IMR-90 (cell line): Measurements from ENCODE around the gene IFFO2. TPM values are rescaled to one million over a fixed set of nuclear protein-coding genes. Genes with fewer than 3 reads are reported as not detected.

Source experiments
- ATAC-seq: fragments of 200-7000 bp; cut with Tn5 transposase; 2 replicates; pipeline ENCODE4 v1.9.1; 2020; ENCODE audit warnings: low read depth, mild to moderate bottlenecking, moderate library complexity
- BruUV-seq: library from RNA; stranded (reverse); fragments of 400-500 nt; replicated peaks from 2 replicates; lab custom pipeline; 2021; lab: Mats Ljungman, UMichigan
- CTCF ChIA-PET: fragments of 300-600 bp; formaldehyde crosslinking; extraction: SDS; loops from one replicate; lab custom pipeline; 2021; ENCODE audit warnings: antibody characterized with exemption; lab: Yijun Ruan, JAX
- POLR2A ChIA-PET: fragments of 300-600 bp; sonication (Branson Sonifier 250); formaldehyde crosslinking; loops from one replicate; lab custom pipeline; 2022; ENCODE audit warnings: antibody characterized with exemption; ENCODE audit not compliant: unreplicated experiment; lab: Charles Lee
- DNase-seq: peaks from one replicate; pipeline ENCODE4 v3.0.0; 2013
- H2AFZ ChIP-seq: replicated peaks from 2 replicates; pipeline ENCODE3; 2013; ENCODE audit warnings: low read length, mild to moderate bottlenecking; ENCODE audit not compliant: poor library complexity
- H2AK5ac ChIP-seq: 2 replicates; pipeline ENCODE4 v1.6.1; 2013; ENCODE audit warnings: low read depth, low read length, inconsistent platforms
- H2AK9ac ChIP-seq: replicated peaks from 2 replicates; pipeline ENCODE3; 2013; ENCODE audit warnings: mild to moderate bottlenecking, low read depth, low read length, moderate library complexity; ENCODE audit not compliant: poor library complexity
- H2BK120ac ChIP-seq: 2 replicates; pipeline ENCODE4 v1.6.1; 2013; ENCODE audit warnings: low read depth, low read length, inconsistent platforms
- H2BK15ac ChIP-seq: 3 replicates; pipeline ENCODE4 v1.6.1; 2013; ENCODE audit warnings: low read depth, low read length, inconsistent platforms
- H2BK20ac ChIP-seq: 2 replicates; pipeline ENCODE4 v1.6.1; 2013; ENCODE audit warnings: low read depth, mild to moderate bottlenecking, inconsistent platforms, low read length, moderate library complexity
- H2BK5ac ChIP-seq: 2 replicates; pipeline ENCODE4 v1.6.1; 2013; ENCODE audit warnings: mild to moderate bottlenecking, low read depth, low read length, inconsistent platforms; ENCODE audit not compliant: poor library complexity, severe bottlenecking
- H3K14ac ChIP-seq: replicated peaks from 2 replicates; pipeline ENCODE4 v1.6.1; 2013; ENCODE audit warnings: low read depth, low read length, inconsistent platforms
- H3K18ac ChIP-seq: 2 replicates; pipeline ENCODE4 v1.6.1; 2013; ENCODE audit warnings: low read depth, low read length, control low read depth
- H3K23ac ChIP-seq: 2 replicates; pipeline ENCODE4 v1.6.1; 2013; ENCODE audit warnings: low read depth, low read length, inconsistent platforms
- H3K27ac ChIP-seq: 2 replicates; pipeline ENCODE4 v1.5.1; 2013; ENCODE audit warnings: mild to moderate bottlenecking, control low read depth, low read length; ENCODE audit not compliant: insufficient read depth
- H3K27me3 ChIP-seq: 2 replicates; pipeline ENCODE4 v1.6.1; 2013; ENCODE audit warnings: low read length; ENCODE audit not compliant: control insufficient read depth, insufficient read depth
- H3K36me3 ChIP-seq: 2 replicates; pipeline ENCODE4 v1.6.1; 2013; ENCODE audit warnings: low read length, mixed read lengths; ENCODE audit not compliant: control insufficient read depth, insufficient read depth
- H3K4ac ChIP-seq: 2 replicates; pipeline ENCODE4 v1.6.1; 2013; ENCODE audit warnings: low read depth, low read length, inconsistent platforms
- H3K4me1 ChIP-seq: 2 replicates; pipeline ENCODE4 v1.6.1; 2013; ENCODE audit warnings: low read length, mixed read lengths; ENCODE audit not compliant: control insufficient read depth, insufficient read depth
- H3K4me2 ChIP-seq: 2 replicates; pipeline ENCODE4 v1.6.1; 2013; ENCODE audit warnings: low read depth, mild to moderate bottlenecking, control low read depth, low read length, moderate library complexity
- H3K4me3 ChIP-seq: 2 replicates; pipeline ENCODE4 v1.5.1; 2013; ENCODE audit warnings: low read depth, mild to moderate bottlenecking, control low read depth, low read length, moderate library complexity; ENCODE audit not compliant: insufficient read depth
- H3K56ac ChIP-seq: 2 replicates; pipeline ENCODE4 v1.6.1; 2013; ENCODE audit warnings: low read length, inconsistent platforms; ENCODE audit not compliant: insufficient read depth; ENCODE audit errors: extremely low read depth
- H3K79me1 ChIP-seq, 2 experiments: 2 replicates each; pipeline ENCODE4 v1.6.1; 2013; ENCODE audit warnings: low read length in 2 of 2, inconsistent platforms in 1 of 2, low read depth in 1 of 2
- H3K9ac ChIP-seq: 2 replicates; pipeline ENCODE4 v1.6.1; 2013; ENCODE audit warnings: low read depth, low read length, control low read depth
- H3K9me1 ChIP-seq: 2 replicates; pipeline ENCODE4 v1.6.1; 2013; ENCODE audit warnings: low read length, inconsistent platforms; ENCODE audit not compliant: insufficient read depth
- H3K9me3 ChIP-seq: 2 replicates; pipeline ENCODE4 v1.6.1; 2013; ENCODE audit warnings: low read length; ENCODE audit not compliant: control insufficient read depth, insufficient read depth
- H4K20me1 ChIP-seq: 2 replicates; pipeline ENCODE4 v1.6.1; 2013; ENCODE audit warnings: low read length, inconsistent platforms; ENCODE audit not compliant: insufficient read depth
- H4K5ac ChIP-seq: 2 replicates; pipeline ENCODE4 v1.6.1; 2013; ENCODE audit warnings: mild to moderate bottlenecking, low read depth, low read length, control low read depth
- H4K8ac ChIP-seq, 2 experiments: 2 replicates each; pipeline ENCODE4 v1.6.1; 2013; ENCODE audit warnings: low read depth in 2 of 2, low read length in 2 of 2, control low read depth in 1 of 2, inconsistent platforms in 1 of 2
- H4K91ac ChIP-seq: 2 replicates; pipeline ENCODE4 v1.6.1; 2013; ENCODE audit warnings: low read depth, low read length, inconsistent platforms; ENCODE audit not compliant: insufficient read depth
- BHLHE40 ChIP-seq: fragments of 150-350 bp; IDR thresholded peaks from 2 replicates; pipeline ENCODE4 v1.6.1; 2016; ENCODE audit warnings: mild to moderate bottlenecking, low read depth, low read length
- CEBPB ChIP-seq: IDR thresholded peaks from 2 replicates; pipeline ENCODE4 v1.6.1; 2012; ENCODE audit warnings: low read depth, low read length, improper control_type of control experiment
- CHD1 ChIP-seq: IDR thresholded peaks from 2 replicates; pipeline ENCODE4 v1.6.1; 2012; ENCODE audit warnings: low read depth, low read length, improper control_type of control experiment
- MAFK ChIP-seq: IDR thresholded peaks from 2 replicates; pipeline ENCODE4 v1.6.1; 2012; ENCODE audit warnings: low read depth, low read length, improper control_type of control experiment
- MAZ ChIP-seq: IDR thresholded peaks from 2 replicates; pipeline ENCODE4 v1.6.1; 2012; ENCODE audit warnings: low read depth, mild to moderate bottlenecking, low read length, improper control_type of control experiment, moderate library complexity, borderline replicate concordance
- MXI1 ChIP-seq: IDR thresholded peaks from 2 replicates; pipeline ENCODE4 v1.6.1; 2012; ENCODE audit warnings: low read depth, mild to moderate bottlenecking, low read length, moderate library complexity, borderline replicate concordance
- NFE2L2 ChIP-seq: fragments of 150-350 bp; IDR thresholded peaks from 2 replicates; pipeline ENCODE4 v1.6.1; 2016; ENCODE audit warnings: low read depth, mild to moderate bottlenecking, low read length
- POLR2A ChIP-seq: IDR thresholded peaks from 2 replicates; pipeline ENCODE4 v1.6.1; 2012; ENCODE audit warnings: mild to moderate bottlenecking, low read depth, low read length
- RFX5 ChIP-seq: IDR thresholded peaks from 2 replicates; pipeline ENCODE4 v1.8.0; 2012; ENCODE audit warnings: low read depth, mild to moderate bottlenecking, low read length, moderate library complexity
- SMC3 ChIP-seq: fragments of 150-350 bp; IDR thresholded peaks from 2 replicates; pipeline ENCODE4 v1.6.1; 2016; ENCODE audit warnings: low read depth, mild to moderate bottlenecking, antibody characterized with exemption, low read length, moderate library complexity
- USF2 ChIP-seq: fragments of 150-350 bp; IDR thresholded peaks from 2 replicates; pipeline ENCODE4 v1.6.1; 2017; ENCODE audit warnings: mild to moderate bottlenecking, antibody characterized with exemption, low read length, low read depth
- WGBS, 2 experiments: methylation state at CpG; one replicate each; pipeline versions ENCODE4 v1.1.5 to v1.1.7; 2013; ENCODE audit warnings: missing lambda C conversion rate in 2 of 2; ENCODE audit not compliant: insufficient read length in 1 of 2; ENCODE audit errors: extremely low coverage in 2 of 2; 5-methylcytosine and 5-hydroxymethylcytosine counted together
- dilution Hi-C: fragments of 300-500 bp; cut with HindIII; formaldehyde crosslinking; loops from one replicate; pipeline ENCODE4 v1.14.3; 2018; ENCODE audit warnings: low sequenced_read_pairs; ENCODE audit not compliant: unreplicated experiment
- in situ Hi-C: fragments of 300-500 bp; cut with MboI; formaldehyde crosslinking; loops from 3 replicates; pipeline ENCODE4 v1.14.3; 2019; ENCODE audit warnings: low sequenced_read_pairs, inconsistent platforms, mixed read lengths
- intact Hi-C: fragments of 100-400 bp; cut with micrococcal nuclease; formaldehyde crosslinking; loops from 2 replicates; pipeline ENCODE4 v1.10.0; 2022
- polyA plus RNA-seq, 3 experiments: library from polyadenylated mRNA; depleted of rRNA; stranded (reverse); fragments of >200 nt; gene quantifications; 2 replicates each; pipeline ENCODE4 v1.2.3, GENCODE V29; 2012; ENCODE audit warnings: low replicate concordance in 1 of 3
- total RNA-seq: library from RNA; depleted of rRNA; stranded (reverse); fragments of >200 nt; gene quantifications from 2 replicates; pipeline ENCODE4 v1.2.3, GENCODE V29; 2012

IFFO2 gene
- total and polyA plus RNA-seq, 2 of the 4 experiments (the other 2 are of a cell fraction), result 14.5 to 18.2 TPM

DNA sequence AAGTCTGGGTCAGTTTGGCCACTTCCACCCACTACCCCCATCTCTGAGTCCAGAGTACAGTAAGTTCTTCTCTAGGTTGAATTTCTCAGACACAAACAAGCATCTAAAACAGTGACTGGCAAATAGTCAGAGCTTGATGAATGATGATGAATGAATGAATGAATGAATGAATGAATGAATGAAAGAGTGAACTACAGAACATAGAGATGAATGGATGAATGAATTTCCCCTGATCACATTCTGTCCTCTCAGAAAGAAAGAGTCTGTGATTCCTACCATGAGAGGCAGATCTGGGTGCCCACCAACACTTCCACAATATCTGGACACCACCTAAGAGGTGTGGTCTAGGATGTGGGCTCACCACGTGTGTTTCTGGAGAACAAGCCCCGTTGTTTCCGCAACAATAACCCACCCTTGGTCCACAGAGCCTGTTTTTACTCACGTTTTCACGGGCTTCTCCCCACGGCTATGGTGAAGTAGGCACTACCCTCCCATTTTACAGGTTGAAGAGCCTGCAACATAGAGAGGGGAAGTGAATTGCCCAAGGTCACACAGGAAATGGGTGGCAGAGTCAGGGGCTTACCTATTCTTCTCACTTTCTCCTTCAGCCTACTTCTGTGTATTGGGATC, 40.2 kb upstream of the IFFO2 start:
- H3K4me3 ChIP-seq, result no peak overlapping the region
- no peak overlapping the region for H3K18ac ChIP-seq
- no peaks in the 10 kb centered on the region for H3K9me1 ChIP-seq
- H3K79me1 ChIP-seq, result no peaks in the 10 kb centered on the region
- no peaks in the 10 kb centered on the region for H3K4me1 ChIP-seq
- intact Hi-C loops, result no loop called here
- DNase-seq, result no peak
- WGBS, 2 experiments, result no CpG with 5 or more reads among the region's 6 CpGs
- peaks cover 2% of the 10 kb centered on the region; the same call in 1 of the 2 replicates for H3K9me3 ChIP-seq
- no peak overlapping the region for H3K4ac ChIP-seq
- H4K91ac ChIP-seq, result no peak overlapping the region
- 0 out of 2 replicates have a peak overlapping the region, but pooled peaks have one; percentile 64 for H3K23ac ChIP-seq
- H3K14ac ChIP-seq, result no peak overlapping the region
- H2AFZ ChIP-seq, result no peak overlapping the region
- no peak for ATAC-seq
- H3K56ac ChIP-seq, result no peak overlapping the region
- H2BK15ac ChIP-seq, result no peak overlapping the region
- H2AK5ac ChIP-seq, result no peak overlapping the region
- no peak overlapping the region for H3K27ac ChIP-seq
- no peak overlapping the region for H3K9ac ChIP-seq
- H2AK9ac ChIP-seq, result no peak overlapping the region
- TF ChIP-seq MAFK (no peak), MAZ (no peak), NFE2L2 (no peak), CHD1 (no peak), BHLHE40 (no peak), MXI1 (no peak), CEBPB (no peak), USF2 (no peak), POLR2A (no peak), SMC3 (no peak), RFX5 (no peak)
- no peaks in the 10 kb centered on the region; the same call in 1 of the 2 replicates for H3K27me3 ChIP-seq
- H2BK120ac ChIP-seq, result no peak overlapping the region
- no peaks in the 10 kb centered on the region for H4K20me1 ChIP-seq
- no peak overlapping the region for H2BK5ac ChIP-seq
- in situ Hi-C loops, result loop anchor here (5.0 kb wide), 1 partner anchor 34 kb away; no protein-coding TSS in a partner anchor
- dilution Hi-C loops, result no loop called here
- BruUV-seq, result no TSS peak
- no peak overlapping the region for H4K8ac ChIP-seq
- ChIA-PET POLR2A (no interaction called here), CTCF (no interaction called here)
- no peak overlapping the region for H2BK20ac ChIP-seq
- H4K5ac ChIP-seq, result no peak overlapping the region
- H3K36me3 ChIP-seq, result no peaks in the 10 kb centered on the region
- H3K4me2 ChIP-seq, result no peak overlapping the region
